ENCODE data around the gene PRDM16.

The PRDM16 gene

GRCh38 chr1:3092530-3092929 is 23.5 kb downstream of the PRDM16 start:
- no peak for DNase-seq (ENCODE audit: low spot score)
- in situ Hi-C loops (cut with MboI; ENCODE audit: low sequenced_read_pairs, unreplicated experiment), result no loop called here

GRCh38 chr1:3093898-3094626 is 25.1 kb downstream of the PRDM16 start:
- DNase-seq (ENCODE audit: low spot score), result no peak

More at GRCh38 chr1:3092530-3092929, 23.5 kb downstream of the PRDM16 start:
- TF ChIP-seq, protein P1, sequence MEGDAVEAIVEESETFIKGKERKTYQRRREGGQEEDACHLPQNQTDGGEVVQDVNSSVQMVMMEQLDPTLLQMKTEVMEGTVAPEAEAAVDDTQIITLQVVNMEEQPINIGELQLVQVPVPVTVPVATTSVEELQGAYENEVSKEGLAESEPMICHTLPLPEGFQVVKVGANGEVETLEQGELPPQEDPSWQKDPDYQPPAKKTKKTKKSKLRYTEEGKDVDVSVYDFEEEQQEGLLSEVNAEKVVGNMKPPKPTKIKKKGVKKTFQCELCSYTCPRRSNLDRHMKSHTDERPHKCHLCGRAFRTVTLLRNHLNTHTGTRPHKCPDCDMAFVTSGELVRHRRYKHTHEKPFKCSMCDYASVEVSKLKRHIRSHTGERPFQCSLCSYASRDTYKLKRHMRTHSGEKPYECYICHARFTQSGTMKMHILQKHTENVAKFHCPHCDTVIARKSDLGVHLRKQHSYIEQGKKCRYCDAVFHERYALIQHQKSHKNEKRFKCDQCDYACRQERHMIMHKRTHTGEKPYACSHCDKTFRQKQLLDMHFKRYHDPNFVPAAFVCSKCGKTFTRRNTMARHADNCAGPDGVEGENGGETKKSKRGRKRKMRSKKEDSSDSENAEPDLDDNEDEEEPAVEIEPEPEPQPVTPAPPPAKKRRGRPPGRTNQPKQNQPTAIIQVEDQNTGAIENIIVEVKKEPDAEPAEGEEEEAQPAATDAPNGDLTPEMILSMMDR (IDR thresholded peaks at IDR 0.05; ENCODE audit: borderline replicate concordance, control extremely low read depth, extremely low read depth, insufficient read depth, missing control alignments), result no peak

DNA sequence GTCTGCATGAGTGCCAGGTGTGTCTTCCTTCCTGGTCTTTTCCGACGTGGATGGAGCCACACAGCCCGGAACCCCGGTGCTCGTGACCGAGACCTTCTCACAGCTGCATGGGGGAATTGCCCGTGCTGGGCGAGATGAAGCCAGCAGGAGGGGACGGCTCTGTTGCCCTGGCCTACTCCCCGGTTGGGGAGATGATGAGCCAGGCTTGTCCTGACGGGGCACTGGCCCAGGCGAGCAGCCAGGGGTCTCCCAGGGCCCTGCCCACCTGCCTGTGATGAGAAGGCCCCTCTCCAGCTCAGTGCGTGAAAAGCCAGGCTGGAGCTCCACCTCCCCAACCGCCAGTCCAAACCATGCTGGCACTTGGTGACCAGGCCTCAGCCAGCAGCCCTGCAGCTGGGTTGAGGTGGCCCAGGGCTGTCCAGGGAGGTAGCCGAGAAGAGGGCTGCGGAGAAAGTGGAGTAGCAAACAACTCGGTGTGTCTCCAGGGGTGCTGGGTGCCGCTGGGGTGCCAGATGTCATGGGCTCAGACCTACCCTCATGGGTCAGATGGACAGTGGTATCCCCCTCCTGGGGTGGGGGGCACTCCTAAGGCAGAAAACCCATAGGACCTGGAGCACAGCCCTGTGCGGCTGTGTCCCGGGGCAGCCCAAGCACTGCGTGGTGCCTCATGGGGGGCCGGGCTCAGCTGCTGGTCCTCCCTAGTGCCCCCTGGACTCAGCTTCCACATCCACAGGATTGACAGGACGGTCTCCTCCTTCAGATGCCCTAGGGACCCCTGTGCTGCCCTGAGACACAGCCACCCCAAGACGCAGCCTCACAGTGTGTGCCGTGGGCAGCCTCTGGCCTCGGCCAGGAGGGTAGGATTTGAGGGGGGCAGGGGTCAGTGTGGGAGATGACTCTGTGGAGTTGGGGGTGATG is 26.1 kb downstream of the PRDM16 start:
- DNase-seq (ENCODE audit: low spot score), result no peak
- in situ Hi-C loops (cut with MboI; ENCODE audit: low sequenced_read_pairs, unreplicated experiment), result no loop called here
- TF ChIP-seq, protein P1 (IDR thresholded peaks at IDR 0.05; ENCODE audit: borderline replicate concordance, control extremely low read depth, extremely low read depth, insufficient read depth, missing control alignments), result no peak

More at GRCh38 chr1:3093898-3094626, 25.1 kb downstream of the PRDM16 start:
- TF ChIP-seq, protein P1 (IDR thresholded peaks at IDR 0.05; ENCODE audit: borderline replicate concordance, control extremely low read depth, extremely low read depth, insufficient read depth, missing control alignments), result no peak
- in situ Hi-C loops (cut with MboI; ENCODE audit: low sequenced_read_pairs, unreplicated experiment), result no loop called here

- no peak for DNase-seq (ENCODE audit: low spot score)
- TF ChIP-seq, protein P1 (IDR thresholded peaks at IDR 0.05; ENCODE audit: borderline replicate concordance, control extremely low read depth, extremely low read depth, insufficient read depth, missing control alignments), result no peak
- in situ Hi-C loops (cut with MboI; ENCODE audit: low sequenced_read_pairs, unreplicated experiment), result no loop called here
These were observed 27.3 kb downstream of the PRDM16 start for GRCh38 chr1:3096345-3096744.

DNA sequence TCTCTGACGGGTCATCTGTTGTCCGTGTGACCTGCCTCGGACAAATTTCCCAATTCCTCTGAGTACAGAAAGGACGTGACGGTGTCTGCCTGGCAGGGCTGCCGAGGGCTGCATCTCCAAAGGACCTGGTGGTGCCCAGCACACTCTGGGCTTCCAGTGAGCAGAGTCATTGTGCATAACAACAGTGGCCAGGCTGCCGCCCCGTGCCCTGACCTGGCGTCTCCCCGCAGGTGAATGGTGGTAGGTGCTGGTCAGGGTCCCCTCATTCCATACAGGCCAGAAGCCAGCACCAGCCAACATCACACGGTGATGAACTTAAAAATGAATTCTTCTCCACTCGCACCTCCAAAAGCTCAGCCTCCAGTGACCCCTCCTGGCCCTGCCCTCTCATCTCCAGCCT is 28.2 kb downstream of the PRDM16 start:
- TF ChIP-seq, protein P1 (IDR thresholded peaks at IDR 0.05; ENCODE audit: borderline replicate concordance, control extremely low read depth, extremely low read depth, insufficient read depth, missing control alignments), result no peak
- in situ Hi-C loops (cut with MboI; ENCODE audit: low sequenced_read_pairs, unreplicated experiment), result no loop called here
- no peak for DNase-seq (ENCODE audit: low spot score)

DNA sequence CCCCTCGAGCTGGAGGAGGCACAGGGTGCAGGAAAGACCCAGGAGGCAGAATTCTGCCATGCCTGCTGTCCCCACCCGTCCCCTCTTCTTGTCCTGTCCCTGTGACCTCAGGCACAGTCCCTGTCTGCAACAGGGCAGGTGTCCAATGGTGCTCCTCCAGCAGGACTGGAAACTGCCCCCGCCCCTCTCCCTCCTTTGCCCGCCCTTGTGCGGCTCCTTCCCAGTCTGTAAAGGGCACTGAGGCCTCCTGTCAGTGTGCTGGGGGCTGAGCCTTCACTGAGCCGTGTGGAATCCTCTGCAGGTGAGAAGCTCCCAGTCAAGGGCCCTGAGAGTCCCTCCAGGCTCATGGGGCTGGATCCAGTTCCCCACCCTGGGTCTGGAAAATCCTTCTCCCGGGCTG is 28.9 kb downstream of the PRDM16 start:
- in situ Hi-C loops (cut with MboI; ENCODE audit: low sequenced_read_pairs, unreplicated experiment), result no loop called here
- DNase-seq (ENCODE audit: low spot score), result no peak
- TF ChIP-seq, protein P1 (IDR thresholded peaks at IDR 0.05; ENCODE audit: borderline replicate concordance, control extremely low read depth, extremely low read depth, insufficient read depth, missing control alignments), result no peak
